Measurements from ENCODE around the gene PRIM1.
A peak's percentile ranks its signal among the peaks of the same experiment; 100 is the strongest.
"Not testable (repeated sequence)": the region's sequence is repeated elsewhere in the genome, so short reads cannot be mapped to it uniquely, and the experiment has no call there.

PRIM1 gene

GRCh38 chr12:56751712-56752598, at the start of gene PRIM1:
Gene PRIM1, minus strand, starts transcription at chr12:56752323. Its CDS starts 25 bp downstream, at chr12:56752298.
- DNase-seq = peak; percentile 92

GRCh38 chr12:56800221-56800620, 48.1 kb upstream of the PRIM1 start:
- DNase-seq = no peak

GRCh38 chr12:56799345-56799744, 47.2 kb upstream of the PRIM1 start:
- not testable (repeated sequence) for DNase-seq

DNA sequence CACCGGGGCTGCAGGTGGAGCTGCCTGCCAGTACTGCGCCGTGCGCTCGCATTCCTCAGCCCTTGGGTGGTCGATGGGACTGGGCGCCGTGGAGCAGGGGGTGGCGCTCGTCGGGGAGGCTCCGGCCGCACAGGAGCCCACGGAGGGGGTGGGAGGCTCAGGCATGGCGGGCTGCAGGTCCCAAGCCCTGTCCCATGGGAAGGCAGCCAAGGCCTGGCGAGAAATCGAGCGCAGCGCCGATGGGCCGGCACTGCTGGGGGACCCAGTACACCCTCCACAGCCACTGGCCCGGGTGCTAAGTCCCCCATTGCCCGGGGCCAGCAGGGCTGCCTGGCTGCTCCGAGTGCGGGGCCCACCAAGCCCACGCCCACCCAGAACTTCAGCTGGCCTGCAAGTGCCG, 43.7 kb upstream of the PRIM1 start:
- not testable (repeated sequence) for DNase-seq

DNA sequence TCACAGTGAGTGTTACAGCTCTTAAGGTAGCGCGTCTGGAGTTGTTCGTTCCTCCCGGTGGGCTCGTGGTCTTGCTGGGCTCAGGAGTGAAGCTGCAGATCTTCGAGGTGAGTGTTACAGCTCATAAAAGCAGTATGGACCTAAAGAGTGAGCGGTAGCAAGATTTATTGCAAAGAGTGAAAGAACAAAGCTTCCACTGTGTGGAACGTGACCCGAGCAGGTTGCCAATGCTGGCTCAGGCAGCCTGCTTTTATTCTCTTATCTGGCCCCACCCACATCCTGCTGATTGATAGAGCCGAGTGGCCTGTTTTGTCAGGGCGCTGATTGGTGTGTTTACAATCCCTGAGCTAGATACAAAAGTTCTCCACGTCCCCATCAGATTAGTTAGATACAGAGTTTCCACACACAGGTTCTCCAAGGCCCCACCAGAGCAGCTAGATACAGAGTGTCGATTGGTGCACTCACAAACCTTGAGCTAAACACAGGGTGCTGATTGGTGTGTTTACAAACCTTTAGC, 43.0 kb upstream of the PRIM1 start:
- DNase-seq = not testable (repeated sequence)

DNA sequence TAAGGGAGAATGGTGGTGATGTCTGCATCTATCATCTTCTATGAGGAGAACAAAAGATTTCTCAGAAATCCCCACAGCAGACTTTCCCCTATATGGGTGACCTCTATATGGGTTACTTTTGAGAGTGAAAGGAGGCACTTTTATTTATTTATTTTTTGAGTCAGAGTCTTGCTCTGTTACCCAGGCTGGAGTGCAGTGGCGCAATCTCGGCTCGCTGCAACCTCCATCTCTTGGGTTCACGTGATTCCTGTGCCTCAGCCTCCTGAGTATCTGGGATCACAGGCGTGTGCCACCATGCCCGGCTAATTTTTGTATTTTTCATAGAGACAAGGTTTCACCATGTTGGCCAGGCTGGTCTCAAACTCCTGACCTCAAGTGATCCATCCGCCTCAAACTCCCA, 41.0 kb upstream of the PRIM1 start:
- DNase-seq = not testable (repeated sequence)

DNA sequence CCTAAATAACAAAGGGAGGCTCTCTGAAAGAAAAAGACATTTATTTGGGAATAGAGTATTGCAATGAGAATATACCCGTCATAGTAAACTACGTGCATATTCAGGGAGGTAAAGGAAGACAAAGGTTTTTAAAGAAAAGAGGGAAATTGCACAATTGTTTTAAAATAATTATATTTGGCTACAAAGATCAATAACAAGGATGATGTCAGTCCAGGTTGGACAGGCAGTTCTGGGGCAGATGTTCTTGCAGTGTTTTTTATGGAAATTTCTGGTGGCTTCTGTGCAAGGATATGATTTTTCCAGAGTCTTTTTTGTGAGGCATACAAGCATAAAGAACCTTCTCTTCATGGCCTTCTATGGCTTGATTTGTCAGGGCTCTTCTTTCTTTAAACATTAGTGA, 40.6 kb upstream of the PRIM1 start:
- no peak for DNase-seq

DNA sequence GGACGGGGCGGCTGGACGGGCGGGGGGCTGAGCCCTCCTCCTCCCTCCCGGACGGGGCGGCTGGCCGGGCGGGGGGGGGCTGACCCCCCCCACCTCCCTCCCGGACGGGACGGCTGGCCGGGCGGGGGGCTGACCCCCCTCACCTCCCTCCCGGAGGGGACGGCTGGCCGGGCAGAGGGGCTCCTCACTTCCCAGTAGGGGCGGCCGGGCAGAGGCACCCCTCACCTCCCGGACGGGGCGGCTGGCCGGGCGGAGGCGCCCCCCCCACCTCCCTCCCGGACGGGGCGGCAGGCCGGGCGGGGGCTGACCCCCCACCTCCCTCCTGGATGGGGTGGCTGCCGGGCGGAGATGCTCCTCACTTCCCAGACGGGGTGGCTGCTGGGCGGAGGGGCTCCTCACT, 37.3 kb upstream of the PRIM1 start:
- DNase-seq = not testable (repeated sequence)

DNA sequence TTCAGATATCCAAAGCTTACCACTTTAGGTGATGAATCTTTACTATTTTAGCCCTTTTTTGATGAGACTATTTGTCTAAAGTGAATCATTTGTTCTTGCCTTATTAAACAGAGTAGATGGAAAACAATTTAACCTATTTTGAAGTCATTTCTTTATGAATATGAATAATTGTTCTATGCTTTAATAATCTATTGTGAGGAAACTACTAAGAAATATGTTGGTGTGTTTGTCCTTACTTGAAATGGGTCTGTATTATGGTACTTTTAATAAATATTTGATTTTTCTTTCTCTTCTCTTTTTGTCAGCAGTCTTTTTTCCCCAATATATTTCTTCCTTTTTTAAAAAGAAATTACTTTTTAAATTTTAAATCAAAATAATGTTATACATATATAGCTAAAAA, 35.4 kb upstream of the PRIM1 start:
- DNase-seq = no peak

GRCh38 chr12:56785874-56786273, 33.8 kb upstream of the PRIM1 start:
- no peak for DNase-seq

- no peak for DNase-seq
These were observed 33.2 kb upstream of the PRIM1 start for GRCh38 chr12:56785141-56785865.

GRCh38 chr12:56781726-56782125, 29.6 kb upstream of the PRIM1 start:
- DNase-seq = no peak

- DNase-seq = no peak
These were observed 26.6 kb upstream of the PRIM1 start for GRCh38 chr12:56778756-56779155.

GRCh38 chr12:56776654-56777053, 24.5 kb upstream of the PRIM1 start:
- no peak for DNase-seq

GRCh38 chr12:56775638-56776037, 23.5 kb upstream of the PRIM1 start:
- DNase-seq = no peak

- DNase-seq = no peak
These were observed 21.0 kb upstream of the PRIM1 start for GRCh38 chr12:56773113-56773512.

DNA sequence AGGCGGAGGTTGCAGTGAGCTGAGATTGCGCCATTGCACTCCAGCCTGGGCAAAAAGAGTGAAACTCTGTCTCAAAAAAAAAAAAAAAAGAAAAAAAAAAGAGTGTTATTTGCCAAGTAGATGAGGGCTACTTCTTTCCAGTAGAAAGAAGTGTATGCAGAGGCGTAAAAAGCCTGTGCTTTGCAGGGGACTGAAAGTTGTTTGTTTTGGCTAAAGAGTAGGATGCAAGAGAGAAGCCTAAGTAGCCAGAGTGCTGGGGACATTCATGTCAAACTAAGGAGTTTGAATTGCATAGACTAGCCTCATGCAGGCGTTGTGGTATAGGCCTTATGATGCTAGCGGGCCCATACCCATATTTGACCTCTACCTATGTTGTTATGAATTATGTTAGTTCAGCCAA, 20.5 kb upstream of the PRIM1 start:
- DNase-seq = no peak

GRCh38 chr12:56769868-56770267, 17.7 kb upstream of the PRIM1 start:
- DNase-seq = no peak

GRCh38 chr12:56768424-56768823, 16.3 kb upstream of the PRIM1 start:
- DNase-seq = peak; percentile 22

- no peak for DNase-seq
These were observed 14.4 kb upstream of the PRIM1 start for GRCh38 chr12:56766535-56766934.

DNA sequence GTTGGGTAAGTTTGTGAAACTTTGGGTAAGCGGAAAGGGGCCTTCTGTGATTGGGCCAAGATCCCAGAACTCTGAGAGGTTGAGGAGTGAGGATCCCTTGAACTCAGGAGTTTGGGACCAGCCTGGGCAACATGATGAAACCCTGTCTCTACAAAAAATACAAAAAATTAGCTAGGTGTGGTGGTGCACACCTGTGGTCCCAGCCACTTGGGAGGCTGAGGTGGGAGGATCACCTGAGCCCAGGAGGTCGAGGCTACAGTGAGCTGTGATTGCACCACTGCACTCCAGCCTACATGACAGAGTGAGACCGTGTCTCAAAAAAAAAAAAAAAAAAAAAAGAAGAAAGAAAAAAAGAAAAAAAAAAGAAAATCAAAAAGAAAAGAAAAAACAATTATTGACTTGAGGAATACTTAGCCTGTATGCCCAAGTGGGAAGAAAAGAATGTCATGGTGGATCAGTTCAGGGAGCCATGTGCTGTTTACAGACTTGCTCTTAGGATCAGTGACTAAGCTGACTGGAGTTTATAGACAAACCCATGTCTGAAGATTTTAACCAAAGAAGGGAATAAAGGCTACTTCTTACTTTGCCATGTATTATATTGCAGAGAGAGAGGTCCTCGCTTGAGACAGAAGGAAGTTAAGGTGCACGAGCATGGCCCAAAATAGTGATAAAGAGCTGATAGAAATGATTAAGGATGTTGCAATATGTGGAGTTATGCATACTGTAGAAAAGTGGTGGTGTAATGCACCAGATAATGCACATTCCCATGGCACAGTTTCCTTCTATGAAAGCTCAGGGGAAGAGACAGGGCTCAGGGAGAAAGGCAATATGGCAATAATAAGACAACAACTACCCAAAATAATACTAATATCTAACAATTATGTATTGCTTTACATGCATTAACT, 11.9 kb upstream of the PRIM1 start:
- DNase-seq = no peak

DNA sequence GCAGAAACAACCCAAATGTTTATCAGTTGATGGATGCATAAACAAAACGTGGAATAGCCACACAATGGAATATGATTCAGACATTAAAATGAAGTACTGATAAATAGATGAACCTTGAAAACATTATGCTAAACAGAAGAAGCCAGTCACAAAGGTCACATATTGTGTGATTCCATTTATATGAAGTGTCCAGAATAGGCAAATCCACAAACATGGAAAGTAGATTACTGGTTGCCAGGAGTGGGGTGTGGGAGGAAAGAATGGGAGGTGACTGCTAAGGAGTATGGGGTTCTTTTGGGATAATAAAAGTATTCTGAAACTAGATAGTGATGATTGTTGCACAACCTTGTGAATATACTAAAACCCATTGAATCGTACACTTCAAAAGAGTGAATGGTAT, 9.7 kb upstream of the PRIM1 start:
- no peak for DNase-seq

DNA sequence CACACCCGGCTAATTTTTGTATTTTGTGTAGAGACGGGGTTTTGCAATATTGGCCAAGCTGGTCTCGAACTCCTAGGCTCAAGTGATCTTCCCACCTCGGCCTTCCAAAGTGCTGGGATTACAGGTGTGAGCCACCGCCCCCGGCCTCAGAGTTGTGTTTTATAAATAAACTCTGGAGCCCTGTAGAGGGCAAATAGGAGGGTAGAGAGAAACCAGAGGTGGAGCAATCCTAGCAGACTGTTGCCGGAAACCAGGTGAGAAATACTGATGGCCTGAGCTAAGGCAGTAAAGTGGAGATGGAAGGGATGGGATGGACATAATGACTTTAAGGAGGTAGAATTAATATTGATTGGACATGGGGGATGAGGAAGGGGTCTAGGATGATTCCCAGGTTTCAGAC, 8.3 kb upstream of the PRIM1 start:
- DNase-seq = no peak

Measured in NCI-H510A treated with DMSO at 0.1 percent for 48 hours (cell line).